ENCODE data around the gene JCAD.
A peak's percentile ranks its signal among the peaks of the same experiment; 100 is the strongest.

Gene JCAD

DNA sequence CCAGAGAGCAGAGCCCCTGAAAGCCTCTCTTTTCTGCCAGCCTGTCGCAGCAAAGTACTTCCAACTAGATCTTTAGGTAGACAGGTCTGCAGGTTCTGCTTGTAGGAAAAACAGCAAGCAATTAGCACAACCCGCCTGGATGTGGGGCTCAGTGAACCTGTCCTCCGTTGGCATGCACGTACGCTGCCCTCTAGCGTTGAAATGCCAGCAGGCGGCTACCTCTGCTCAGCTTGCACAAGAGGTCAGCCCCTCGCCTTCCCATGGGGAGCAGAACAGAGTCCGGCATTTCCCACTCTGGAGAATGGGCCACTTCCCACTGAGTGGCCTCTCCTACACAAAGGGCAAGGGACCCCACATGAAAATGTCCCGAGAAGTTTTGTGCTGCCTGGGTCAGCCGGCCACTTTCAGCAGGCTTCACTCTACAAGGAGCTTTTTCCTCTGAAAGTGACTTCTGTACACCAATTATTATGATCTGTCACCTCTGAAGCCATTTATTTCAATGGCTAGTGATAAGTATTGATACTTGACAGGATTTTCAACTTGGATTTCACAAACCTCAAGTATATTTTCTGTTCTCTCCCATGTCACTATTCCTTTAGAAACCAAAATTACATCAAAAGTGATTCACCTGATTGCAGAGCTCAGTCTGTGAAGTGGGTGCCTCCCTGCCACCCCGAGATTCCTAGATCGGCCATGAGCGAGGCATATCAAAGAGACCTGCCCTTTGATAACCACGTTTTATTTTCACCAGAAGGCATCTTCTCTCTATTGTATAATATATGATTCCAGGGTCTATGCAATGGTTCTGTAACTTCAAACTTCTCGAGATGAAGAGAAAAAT is 56.7 kb downstream of the JCAD start:
- peak overlapping the region in 3 of 11 experiments; percentile 37 to 56 (median 54); a peak in 3 of 22 replicates for H3K27ac ChIP-seq
- TF ChIP-seq Cebpa-rat (IDR thresholded peaks at IDR 0.05), result no peak
- no peaks in the 10 kb centered on the region for H3K36me3 ChIP-seq
- no peak overlapping the region for H3K9ac ChIP-seq
- H3K27me3 ChIP-seq, result peaks cover 0 to under 1% (median 0%) of the 10 kb centered on the region in 11 experiments; a peak in 2 of 22 replicates
- peaks cover 0 to 40% (median 28%) of the 10 kb centered on the region in 10 experiments; a peak in 15 of 20 replicates for H3K4me1 ChIP-seq
- no peaks in the 10 kb centered on the region for H3K9me3 ChIP-seq (replicated peaks in 1 of 11)
- no peaks in the 10 kb centered on the region for H4K20me1 ChIP-seq
- H3K4me3 ChIP-seq, result no peak overlapping the region
- H3K4me2 ChIP-seq, result peak overlapping the region in 8 of 11 experiments; percentile 29 to 54 (median 48); a peak in 13 of 22 replicates

DNA sequence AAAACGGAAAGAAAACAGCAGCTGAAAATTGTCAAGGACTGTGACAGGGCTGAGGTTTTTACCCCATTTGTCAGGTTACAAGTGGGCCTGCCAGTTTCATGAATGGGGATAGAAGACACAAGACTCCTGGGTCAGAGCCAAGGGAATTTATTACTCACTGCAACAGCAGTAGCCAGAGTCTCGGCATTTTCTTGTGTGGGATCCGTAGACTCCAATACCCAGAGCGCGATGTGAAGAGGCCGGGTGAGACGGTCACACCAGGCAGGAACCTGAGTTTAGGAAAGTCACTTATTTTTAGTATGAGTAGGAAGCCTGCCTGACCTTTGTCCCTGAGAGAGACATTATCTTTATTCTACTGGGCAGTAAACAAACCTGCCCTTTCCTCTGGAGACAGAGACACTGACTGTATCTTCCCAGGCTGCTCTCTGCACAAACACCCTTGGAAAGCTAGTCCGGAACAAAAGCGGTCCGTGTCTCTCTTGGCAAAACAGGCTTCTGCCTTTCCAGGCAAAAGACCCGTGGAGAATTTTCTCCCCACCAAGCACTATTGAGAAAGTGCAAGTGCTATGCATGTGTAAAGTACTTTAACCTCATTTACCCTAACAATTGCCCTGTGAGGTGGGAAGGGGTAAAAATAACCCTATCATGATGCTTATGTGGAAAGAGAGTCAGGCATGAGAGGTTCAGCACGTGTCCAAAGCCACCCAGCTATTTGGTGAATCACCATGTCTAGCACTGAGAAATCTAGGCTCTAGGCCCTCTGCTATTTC is 58.4 kb downstream of the JCAD start:
- Histone ChIP-seq H3K9me3 (replicated peaks in 1 of 11) (no peaks in the 10 kb centered on the region), H3K27ac (peak overlapping the region in 5 of 11 experiments; percentile 1 to 56 (median 54); a peak in 9 of 22 replicates), H3K4me2 (peak overlapping the region in 9 of 11 experiments; percentile 13 to 54 (median 47); a peak in 18 of 22 replicates), H3K27me3 (peaks cover 0 to 8% (median 0%) of the 10 kb centered on the region in 11 experiments; a peak in 6 of 22 replicates), H3K36me3 (no peaks in the 10 kb centered on the region), H3K4me1 (peaks cover 5 to 55% (median 42%) of the 10 kb centered on the region in 10 experiments; a peak in 18 of 20 replicates), H3K9ac (peak overlapping the region in 2 of 11 experiments; percentile 10 to 11; a peak in 1 of 22 replicates), H3K4me3 (no peak overlapping the region), H4K20me1 (no peaks in the 10 kb centered on the region)
- TF ChIP-seq Cebpa-rat (IDR thresholded peaks at IDR 0.05), result no peak

DNA sequence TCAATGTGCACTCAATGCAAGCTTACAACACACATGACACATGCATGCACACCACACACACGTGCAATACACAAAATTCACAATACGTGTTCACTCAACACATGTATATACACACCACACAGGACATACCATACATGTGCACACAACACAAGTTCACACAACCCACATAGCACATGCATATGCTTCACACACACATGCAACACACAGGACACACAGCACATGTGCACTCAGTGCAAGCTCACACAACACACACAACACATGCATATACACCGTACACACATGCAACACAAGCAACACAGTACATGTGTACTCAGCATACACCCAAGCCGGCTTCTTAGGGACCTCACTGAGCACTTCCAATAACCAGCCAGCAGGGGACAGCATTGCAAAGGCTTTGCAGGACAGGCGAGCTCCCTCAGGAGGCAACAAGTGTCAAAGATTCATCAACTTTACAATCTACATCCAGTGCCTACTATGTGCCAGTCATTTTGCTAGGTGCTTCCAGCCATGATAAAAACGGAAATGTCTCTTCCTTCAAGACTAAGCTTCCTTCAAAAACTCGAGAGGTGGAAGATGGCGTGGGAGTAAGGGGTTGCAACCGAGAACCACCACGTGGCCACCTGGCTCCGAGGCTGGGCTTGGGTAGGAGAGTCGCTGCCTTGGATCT is 61.1 kb downstream of the JCAD start:
- Histone ChIP-seq H3K27ac (no peak overlapping the region), H3K4me2 (no peak overlapping the region), H3K4me3 (no peak overlapping the region), H3K4me1 (peaks cover 5 to 56% (median 43%) of the 10 kb centered on the region in 10 experiments; a peak in 18 of 20 replicates), H4K20me1 (no peaks in the 10 kb centered on the region), H3K36me3 (no peaks in the 10 kb centered on the region), H3K9me3 (replicated peaks in 1 of 11) (no peaks in the 10 kb centered on the region), H3K27me3 (peaks cover 0 to 8% (median 0%) of the 10 kb centered on the region in 11 experiments; a peak in 6 of 22 replicates), H3K9ac (no peak overlapping the region)
- no peak for TF ChIP-seq Cebpa-rat (IDR thresholded peaks at IDR 0.05)

DNA sequence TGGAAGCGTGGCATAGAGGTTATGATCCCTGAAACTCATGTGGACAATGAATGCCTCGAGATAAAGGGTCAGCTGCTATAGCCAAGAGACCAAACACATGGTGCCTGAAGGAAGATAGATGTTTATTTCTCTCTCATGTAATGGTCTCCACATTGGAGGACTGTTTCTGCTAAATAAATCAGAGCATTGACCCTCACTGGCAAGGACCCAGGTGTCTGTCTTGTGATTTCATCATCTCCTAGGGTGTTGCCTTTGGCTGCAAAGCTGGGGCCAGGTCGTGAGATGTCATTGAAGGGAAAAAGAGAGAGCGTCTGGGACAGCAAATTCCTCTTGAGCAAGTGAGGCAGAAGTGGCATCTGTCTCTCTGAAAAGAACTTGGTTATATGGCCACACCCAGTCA is 64.6 kb downstream of the JCAD start:
- Histone ChIP-seq H3K27me3 (peaks cover 0 to 8% (median 0%) of the 10 kb centered on the region in 11 experiments; a peak in 6 of 22 replicates), H3K4me1 (peaks cover 5 to 24% (median 19%) of the 10 kb centered on the region in 10 experiments; a peak in 18 of 20 replicates), H3K9ac (no peak overlapping the region), H3K4me2 (no peak overlapping the region), H3K4me3 (no peak overlapping the region), H4K20me1 (no peaks in the 10 kb centered on the region), H3K36me3 (no peaks in the 10 kb centered on the region), H3K27ac (no peak overlapping the region), H3K9me3 (replicated peaks in 1 of 11) (no peaks in the 10 kb centered on the region)
- no peak for TF ChIP-seq Cebpa-rat (IDR thresholded peaks at IDR 0.05)

DNA sequence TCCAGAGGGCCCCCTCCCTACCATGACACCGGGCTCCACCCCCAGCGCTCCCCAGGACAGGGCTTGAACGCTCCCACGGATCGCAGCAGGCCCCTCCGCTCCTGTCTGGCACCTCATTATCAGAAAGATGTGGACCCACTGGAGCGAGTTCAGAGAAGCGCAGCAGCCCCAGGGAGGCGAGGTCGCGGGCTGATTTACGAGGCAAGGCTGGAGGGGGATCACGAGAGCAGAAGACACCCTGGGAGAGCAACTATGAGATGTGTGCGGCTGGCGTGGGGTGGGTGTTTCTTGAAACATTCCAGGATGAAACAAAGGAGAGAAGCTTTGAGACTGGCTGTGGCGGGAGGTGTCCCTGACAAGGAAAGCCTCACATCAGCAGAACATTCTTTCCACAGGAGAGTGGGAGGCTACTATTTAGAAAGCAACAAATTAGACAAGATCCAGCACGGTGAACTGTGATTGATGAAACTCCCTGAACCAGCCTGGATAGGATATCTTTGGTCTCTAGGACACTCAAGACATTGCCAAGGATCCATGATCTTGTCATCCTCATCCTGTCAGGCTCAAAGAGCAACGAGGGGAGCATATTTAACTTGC is 66.0 kb downstream of the JCAD start:
- Histone ChIP-seq H4K20me1 (no peaks in the 10 kb centered on the region), H3K4me2 (no peak overlapping the region), H3K9ac (no peak overlapping the region), H3K27ac (no peak overlapping the region), H3K4me1 (peaks cover 5 to 18% (median 15%) of the 10 kb centered on the region in 10 experiments; a peak in 18 of 20 replicates), H3K27me3 (peaks cover 0 to 8% (median 0%) of the 10 kb centered on the region in 11 experiments; a peak in 6 of 22 replicates), H3K4me3 (no peak overlapping the region), H3K36me3 (no peaks in the 10 kb centered on the region), H3K9me3 (replicated peaks in 1 of 11) (no peaks in the 10 kb centered on the region)
- no peak for TF ChIP-seq Cebpa-rat (IDR thresholded peaks at IDR 0.05)

DNA sequence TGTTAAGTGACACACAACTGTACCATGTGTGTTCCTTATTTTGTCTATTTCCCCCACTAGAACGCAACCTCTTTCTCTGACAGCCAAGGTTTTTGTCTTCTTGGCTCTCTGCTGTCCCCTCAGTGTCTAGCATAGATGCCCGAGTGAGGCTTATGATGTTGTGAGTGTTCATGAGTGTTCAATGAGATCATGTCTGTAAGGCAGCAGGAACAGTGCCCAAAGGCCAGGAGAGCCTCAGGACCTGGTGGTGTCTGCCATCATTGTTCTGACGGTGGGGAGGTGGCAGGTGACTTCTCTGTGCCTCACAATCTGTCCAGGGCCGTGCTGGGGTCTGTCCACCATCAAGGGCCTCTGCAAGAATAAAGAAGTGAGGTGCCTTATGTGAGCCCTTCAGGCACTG is 66.5 kb downstream of the JCAD start:
- H3K27ac ChIP-seq, result no peak overlapping the region
- no peak overlapping the region for H3K4me2 ChIP-seq
- no peaks in the 10 kb centered on the region for H3K36me3 ChIP-seq
- no peaks in the 10 kb centered on the region for H4K20me1 ChIP-seq
- no peak overlapping the region for H3K9ac ChIP-seq
- no peaks in the 10 kb centered on the region for H3K9me3 ChIP-seq (replicated peaks in 1 of 11)
- no peak overlapping the region for H3K4me3 ChIP-seq
- TF ChIP-seq Cebpa-rat (IDR thresholded peaks at IDR 0.05), result no peak
- peaks cover 5 to 18% (median 15%) of the 10 kb centered on the region in 10 experiments; a peak in 18 of 20 replicates for H3K4me1 ChIP-seq
- H3K27me3 ChIP-seq, result peaks cover 0 to 8% (median 0%) of the 10 kb centered on the region in 11 experiments; a peak in 6 of 22 replicates

DNA sequence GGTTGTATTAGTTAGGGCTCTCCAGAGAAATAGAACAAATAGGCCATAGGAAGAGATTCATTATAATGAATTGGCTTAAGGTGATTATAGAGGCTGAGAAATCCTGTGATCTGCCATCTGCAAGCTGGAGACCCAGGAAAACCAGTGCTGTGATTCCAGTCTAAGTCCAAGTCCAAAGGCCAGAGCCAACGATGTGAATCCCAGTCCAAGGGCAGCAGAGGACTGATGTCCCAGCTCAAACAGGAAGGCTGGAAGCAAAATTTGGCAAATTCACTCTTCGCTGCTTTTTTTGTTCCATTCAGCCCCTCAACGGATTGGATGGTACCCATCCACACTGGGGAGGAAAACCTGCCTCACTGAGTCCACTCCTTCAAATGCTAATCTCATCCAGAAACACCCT is 68.0 kb downstream of the JCAD start:
- no peak for TF ChIP-seq Cebpa-rat (IDR thresholded peaks at IDR 0.05)
- Histone ChIP-seq H3K4me2 (no peak overlapping the region), H3K4me3 (no peak overlapping the region), H3K9ac (no peak overlapping the region), H3K27ac (no peak overlapping the region), H3K4me1 (peaks cover 0 to 5% (median 5%) of the 10 kb centered on the region in 10 experiments; a peak in 18 of 20 replicates), H3K9me3 (replicated peaks in 1 of 11) (no peaks in the 10 kb centered on the region), H4K20me1 (no peaks in the 10 kb centered on the region), H3K27me3 (0 out of 22 replicates have a peak, but pooled peaks cover 0 to under 1% (median 0%) of the 10 kb centered on the region in 11 experiments), H3K36me3 (no peaks in the 10 kb centered on the region)

DNA sequence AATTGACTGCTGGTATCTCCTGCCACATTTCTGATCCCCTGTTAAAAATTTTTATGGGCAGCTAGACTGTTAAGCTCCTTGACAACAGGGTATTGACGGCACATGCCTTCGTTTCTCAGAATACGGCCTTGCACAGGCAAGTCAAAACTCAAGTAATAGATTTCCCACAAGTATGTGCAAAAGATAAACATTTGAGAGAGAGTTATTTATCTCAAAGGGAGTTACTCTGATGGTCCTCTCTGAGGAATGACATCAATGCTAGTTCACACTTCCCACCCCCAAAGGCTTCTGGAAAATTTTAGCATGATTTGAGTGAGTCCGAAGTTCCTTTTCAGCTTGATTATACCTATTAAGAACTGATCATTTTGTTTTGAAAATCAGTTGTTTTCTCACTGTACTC is 71.9 kb downstream of the JCAD start:
- no peak for TF ChIP-seq Cebpa-rat (IDR thresholded peaks at IDR 0.05)
- Histone ChIP-seq H3K4me2 (no peak overlapping the region), H3K27me3 (no peaks in the 10 kb centered on the region)

More for the DNA sequence above, 71.9 kb downstream of the JCAD start:
- H3K9ac ChIP-seq, result no peak overlapping the region
- peaks cover 10 to 19% (median 15%) of the 10 kb centered on the region in 11 experiments for H3K9me3 ChIP-seq (replicated peaks in 1 of 11)
- H3K4me3 ChIP-seq, result no peak overlapping the region
- H3K27ac ChIP-seq, result no peak overlapping the region
- H3K36me3 ChIP-seq, result no peaks in the 10 kb centered on the region
- peaks cover 0 to 4% (median 0%) of the 10 kb centered on the region in 10 experiments; a peak in 1 of 20 replicates for H3K4me1 ChIP-seq
- no peaks in the 10 kb centered on the region for H4K20me1 ChIP-seq

All from BLaER1 treated with 17β-estradiol and CSF1 and Interleukin-3, amounts not matched to agents 10 nM and 100 nM (cell line).